ENCODE data around the gene TICAM1. TPM values are rescaled to one million over a fixed set of nuclear protein-coding genes. Genes with fewer than 3 reads are reported as not detected.

Gene TICAM1
- total RNA-seq, 3 donors from 2014 or later = 3.5 to 5.2 (median 4.7) TPM

- Histone ChIP-seq H3K4me3 (no peak overlapping the region), H3K27me3 (no peaks in the 10 kb centered on the region), H3K36me3 (no peaks in the 10 kb centered on the region), H3K4me1 (no peaks in the 10 kb centered on the region), H3K27ac (no peak overlapping the region), H3K9me3 (no peaks in the 10 kb centered on the region)
- TF ChIP-seq, protein P1, sequence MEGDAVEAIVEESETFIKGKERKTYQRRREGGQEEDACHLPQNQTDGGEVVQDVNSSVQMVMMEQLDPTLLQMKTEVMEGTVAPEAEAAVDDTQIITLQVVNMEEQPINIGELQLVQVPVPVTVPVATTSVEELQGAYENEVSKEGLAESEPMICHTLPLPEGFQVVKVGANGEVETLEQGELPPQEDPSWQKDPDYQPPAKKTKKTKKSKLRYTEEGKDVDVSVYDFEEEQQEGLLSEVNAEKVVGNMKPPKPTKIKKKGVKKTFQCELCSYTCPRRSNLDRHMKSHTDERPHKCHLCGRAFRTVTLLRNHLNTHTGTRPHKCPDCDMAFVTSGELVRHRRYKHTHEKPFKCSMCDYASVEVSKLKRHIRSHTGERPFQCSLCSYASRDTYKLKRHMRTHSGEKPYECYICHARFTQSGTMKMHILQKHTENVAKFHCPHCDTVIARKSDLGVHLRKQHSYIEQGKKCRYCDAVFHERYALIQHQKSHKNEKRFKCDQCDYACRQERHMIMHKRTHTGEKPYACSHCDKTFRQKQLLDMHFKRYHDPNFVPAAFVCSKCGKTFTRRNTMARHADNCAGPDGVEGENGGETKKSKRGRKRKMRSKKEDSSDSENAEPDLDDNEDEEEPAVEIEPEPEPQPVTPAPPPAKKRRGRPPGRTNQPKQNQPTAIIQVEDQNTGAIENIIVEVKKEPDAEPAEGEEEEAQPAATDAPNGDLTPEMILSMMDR (IDR thresholded peaks at IDR 0.05) = no peak
- TF ChIP-seq POLR2AphosphoS5 (IDR thresholded peaks at IDR 0.05) (no peak), POLR2A (IDR thresholded peaks at IDR 0.05) (no peak)
- no peak for DNase-seq (ENCODE audit: low spot score in 2 of 2)
- intact Hi-C loops (cut with DNase I; ENCODE audit: low total_unique reads) = no loop called here
These were observed 54.9 kb downstream of the TICAM1 start for GRCh38 chr19:4776436-4777211.

- intact Hi-C loops (cut with DNase I; ENCODE audit: low total_unique reads) = no loop called here
- TF ChIP-seq POLR2A (IDR thresholded peaks at IDR 0.05) (no peak), POLR2AphosphoS5 (IDR thresholded peaks at IDR 0.05) (no peak)
- TF ChIP-seq, protein P1 (IDR thresholded peaks at IDR 0.05) = no peak
- Histone ChIP-seq H3K36me3 (no peaks in the 10 kb centered on the region), H3K27me3 (no peaks in the 10 kb centered on the region), H3K4me1 (no peaks in the 10 kb centered on the region), H3K27ac (no peak overlapping the region), H3K9me3 (no peaks in the 10 kb centered on the region), H3K4me3 (no peak overlapping the region)
- DNase-seq (ENCODE audit: low spot score in 2 of 2) = no peak
These were observed 55.8 kb downstream of the TICAM1 start for GRCh38 chr19:4775627-4776152.

- Histone ChIP-seq H3K27ac (no peak overlapping the region), H3K36me3 (no peaks in the 10 kb centered on the region), H3K9me3 (no peaks in the 10 kb centered on the region), H3K27me3 (no peaks in the 10 kb centered on the region), H3K4me1 (no peaks in the 10 kb centered on the region), H3K4me3 (no peak overlapping the region)
- no peak for DNase-seq (ENCODE audit: low spot score in 2 of 2)
- no peak for TF ChIP-seq POLR2A (IDR thresholded peaks at IDR 0.05)
- TF ChIP-seq, protein P1 (IDR thresholded peaks at IDR 0.05) = no peak
- no peak for TF ChIP-seq POLR2AphosphoS5 (IDR thresholded peaks at IDR 0.05)
- intact Hi-C loops (cut with DNase I; ENCODE audit: low total_unique reads) = no loop called here
These were observed 57.4 kb downstream of the TICAM1 start for GRCh38 chr19:4774136-4774535.

DNA sequence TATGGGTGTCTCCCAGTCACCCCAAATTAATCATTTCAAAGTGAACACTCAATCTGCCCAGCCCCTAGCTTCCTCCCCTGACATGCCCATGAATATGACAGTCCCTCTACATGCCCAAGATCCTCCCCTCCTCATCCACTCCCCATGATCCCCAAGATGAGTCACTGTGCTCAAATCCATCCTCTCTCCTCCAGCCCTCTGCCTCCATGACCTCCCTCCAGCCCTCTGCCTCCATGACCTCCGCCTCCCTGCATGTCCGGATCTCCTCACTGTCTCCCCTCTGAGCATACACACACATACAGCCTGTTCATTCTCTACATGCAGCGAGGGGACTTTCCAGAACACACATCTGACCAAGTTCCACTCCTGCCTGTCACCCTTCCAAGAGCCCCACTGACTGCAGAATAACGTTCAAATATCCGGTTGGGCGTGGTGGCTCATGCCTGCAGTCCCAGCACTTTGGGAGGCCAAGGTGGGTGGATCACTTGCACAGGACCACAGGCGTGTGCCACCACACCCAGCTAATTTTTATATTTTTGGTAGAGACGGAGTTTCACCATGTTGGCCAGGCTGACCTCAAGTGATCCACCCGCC lies 58.4 kb downstream of the TICAM1 start:
- intact Hi-C loops (cut with DNase I; ENCODE audit: low total_unique reads) = no loop called here
- TF ChIP-seq POLR2AphosphoS5 (IDR thresholded peaks at IDR 0.05) (no peak), POLR2A (IDR thresholded peaks at IDR 0.05) (no peak)
- TF ChIP-seq, protein P1 (IDR thresholded peaks at IDR 0.05) = no peak

DNA sequence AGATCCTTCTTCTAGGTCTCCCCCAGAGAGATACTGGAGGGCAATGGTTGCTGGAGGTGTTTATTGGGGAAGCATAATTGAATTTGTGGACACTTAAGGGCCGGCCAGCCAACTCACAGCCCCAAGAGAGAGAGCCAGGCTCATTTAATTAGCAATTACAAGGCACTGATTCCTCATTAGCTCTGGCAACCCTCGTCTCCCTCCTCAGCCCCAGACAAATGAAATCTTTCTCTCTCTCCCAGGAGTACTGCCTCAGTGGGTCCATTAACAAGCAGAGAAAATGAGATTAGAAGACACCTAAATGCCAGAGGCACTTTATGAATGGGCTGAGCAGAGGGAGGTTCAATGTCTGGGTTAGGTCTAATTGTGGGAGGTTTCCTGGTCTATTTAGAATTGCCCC lies 58.9 kb downstream of the TICAM1 start:
- TF ChIP-seq, protein P1 (IDR thresholded peaks at IDR 0.05) = no peak
- TF ChIP-seq POLR2AphosphoS5 (IDR thresholded peaks at IDR 0.05) = no peak
- TF ChIP-seq POLR2A (IDR thresholded peaks at IDR 0.05) = no peak
- Histone ChIP-seq H3K27ac (no peak overlapping the region), H3K9me3 (no peaks in the 10 kb centered on the region), H3K27me3 (no peaks in the 10 kb centered on the region), H3K36me3 (no peaks in the 10 kb centered on the region), H3K4me3 (no peak overlapping the region), H3K4me1 (no peaks in the 10 kb centered on the region)
- intact Hi-C loops (cut with DNase I; ENCODE audit: low total_unique reads) = no loop called here
- DNase-seq (ENCODE audit: low spot score in 2 of 2) = no peak

More for the DNA sequence above, 58.4 kb downstream of the TICAM1 start:
- Histone ChIP-seq H3K36me3 (no peaks in the 10 kb centered on the region), H3K4me3 (no peak overlapping the region), H3K27me3 (no peaks in the 10 kb centered on the region), H3K27ac (no peak overlapping the region), H3K9me3 (no peaks in the 10 kb centered on the region), H3K4me1 (no peaks in the 10 kb centered on the region)
- no peak for DNase-seq (ENCODE audit: low spot score in 2 of 2)

Measured in breast epithelium (tissue), 4 donors.